Karpas-422 (cell line): ENCODE results near the gene BICRA. TPM values are rescaled to one million over a fixed set of nuclear protein-coding genes. Genes with fewer than 3 reads are reported as not detected.

Experiments
- DNase-seq: peaks from one replicate; pipeline ENCODE4 v3.0.0-alpha.2; 2015
- H2AFZ ChIP-seq: fragments of 200-600 bp; sonication (generic); 2 replicates; pipeline ENCODE4 v1.6.1; 2014; ENCODE audit warnings: antibody characterized with exemption, low read length, mixed read lengths
- H3K27ac ChIP-seq: fragments of 200-600 bp; sonication (generic); 2 replicates; pipeline ENCODE4 v1.5.1; 2014; ENCODE audit warnings: mild to moderate bottlenecking, low read length, moderate library complexity
- H3K27me3 ChIP-seq: fragments of 200-600 bp; sonication (generic); 2 replicates; pipeline ENCODE4 v1.6.1; 2014; ENCODE audit warnings: low read length, mixed read lengths
- H3K36me3 ChIP-seq: fragments of 200-600 bp; sonication (generic); 2 replicates; pipeline ENCODE4 v1.6.1; 2014; ENCODE audit warnings: low read length, mixed read lengths; ENCODE audit not compliant: insufficient read depth
- H3K4me1 ChIP-seq: fragments of 200-600 bp; sonication (generic); 2 replicates; pipeline ENCODE4 v1.6.1; 2014; ENCODE audit warnings: mild to moderate bottlenecking, low read length, mixed read lengths
- H3K4me2 ChIP-seq: fragments of 200-600 bp; sonication (generic); 2 replicates; pipeline ENCODE4 v1.6.1; 2014; ENCODE audit warnings: low read length, low read depth, mild to moderate bottlenecking; ENCODE audit not compliant: poor library complexity, severe bottlenecking
- H3K4me3 ChIP-seq: fragments of 200-600 bp; sonication (generic); 2 replicates; pipeline ENCODE4 v1.5.1; 2014; ENCODE audit warnings: mild to moderate bottlenecking, antibody characterized with exemption, low read length, mixed read lengths
- H3K79me2 ChIP-seq: fragments of 200-600 bp; sonication (generic); 2 replicates; pipeline ENCODE4 v1.6.1; 2014; ENCODE audit warnings: mild to moderate bottlenecking, low read length, mixed read lengths
- H3K9ac ChIP-seq: fragments of 200-600 bp; sonication (generic); 2 replicates; pipeline ENCODE4 v1.6.0; 2014; ENCODE audit warnings: low read length
- H3K9me2 ChIP-seq: fragments of 200-600 bp; sonication (generic), shearing (Covaris generic); replicated peaks from 2 replicates; pipeline ENCODE4 v1.6.0; 2014; ENCODE audit warnings: mild to moderate bottlenecking, low read length, moderate library complexity; ENCODE audit not compliant: insufficient read depth
- H3K9me3 ChIP-seq: fragments of 300-700, 200-600 bp; sonication (generic); 2 replicates; pipeline ENCODE4 v1.6.1; 2014; ENCODE audit warnings: low read length, mixed read lengths
- H4K20me1 ChIP-seq: fragments of 200-600 bp; sonication (generic); 2 replicates; pipeline ENCODE4 v1.6.1; 2014; ENCODE audit warnings: mild to moderate bottlenecking, antibody characterized with exemption, low read length, low read depth; ENCODE audit not compliant: insufficient read depth
- total RNA-seq: library from RNA; depleted of rRNA; stranded (reverse); fragments of >200 nt; shearing (Covaris generic); gene quantifications from 2 replicates; pipeline ENCODE4 v1.2.3, GENCODE V29; 2014; ENCODE audit warnings: low replicate concordance

BICRA gene
- total RNA-seq, 1 experiment from 2014 or later = 1.8 TPM

DNA sequence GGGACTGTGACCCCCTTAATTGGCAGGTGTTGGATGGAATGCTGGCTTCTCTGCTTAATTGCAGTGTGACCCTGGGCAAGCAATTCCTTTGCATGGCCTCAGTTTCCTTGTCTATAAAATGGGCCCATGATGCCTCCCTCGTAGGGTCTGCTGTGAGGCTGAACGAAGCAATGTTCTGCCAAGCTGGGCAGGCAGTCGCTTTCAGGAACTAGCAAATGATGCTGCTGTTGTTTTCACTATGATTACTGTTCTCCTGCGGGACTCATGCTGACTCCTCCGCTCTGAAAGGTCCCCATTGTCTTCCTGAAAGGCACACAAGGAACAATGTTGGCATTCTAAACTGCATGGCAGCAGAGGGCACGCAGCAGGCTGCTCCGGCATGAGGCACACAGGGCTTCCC, 6.8 kb downstream of the BICRA start:
- peaks cover 2% of the 10 kb centered on the region; the same call in 1 of the 2 replicates for H3K4me1 ChIP-seq
- no peak overlapping the region for H3K4me2 ChIP-seq
- H2AFZ ChIP-seq = no peak overlapping the region
- no peaks in the 10 kb centered on the region for H3K9me3 ChIP-seq
- H3K9ac ChIP-seq = no peak overlapping the region
- no peak overlapping the region for H3K4me3 ChIP-seq
- H3K36me3 ChIP-seq = no peaks in the 10 kb centered on the region
- no peak overlapping the region for H3K27ac ChIP-seq
- H3K9me2 ChIP-seq = no peaks in the 10 kb centered on the region
- peaks cover 36% of the 10 kb centered on the region; the same call in 1 of the 2 replicates for H4K20me1 ChIP-seq
- no peaks in the 10 kb centered on the region for H3K27me3 ChIP-seq
- peaks cover 93% of the 10 kb centered on the region for H3K79me2 ChIP-seq
- DNase-seq = no peak

DNA sequence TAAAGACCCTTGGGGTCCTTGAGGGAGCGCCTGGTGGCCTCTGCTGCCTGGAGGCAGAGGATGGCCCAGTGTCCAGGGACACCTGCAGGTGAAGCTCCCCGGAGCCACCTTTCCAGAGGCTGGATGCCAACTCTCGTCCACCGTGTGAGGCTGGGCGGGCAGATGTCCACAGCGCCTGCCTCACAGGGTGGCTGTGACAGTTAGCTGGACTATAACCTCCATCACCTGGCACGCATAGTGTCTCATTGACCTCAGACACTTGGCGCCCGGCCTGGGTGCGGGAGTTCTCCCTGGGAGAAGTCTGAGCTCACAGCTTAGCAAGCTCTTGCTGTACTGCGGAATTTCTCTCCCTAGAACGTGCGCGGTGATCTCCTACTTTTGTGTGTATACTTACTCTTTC, 9.8 kb downstream of the BICRA start:
- H3K9me2 ChIP-seq = no peaks in the 10 kb centered on the region
- no peak overlapping the region for H3K27ac ChIP-seq
- no peak overlapping the region for H3K4me3 ChIP-seq
- H3K4me1 ChIP-seq = no peaks in the 10 kb centered on the region
- H4K20me1 ChIP-seq = peaks cover 22% of the 10 kb centered on the region; the same call in 1 of the 2 replicates
- no peaks in the 10 kb centered on the region for H3K36me3 ChIP-seq
- H2AFZ ChIP-seq = no peak overlapping the region
- no peak overlapping the region for H3K9ac ChIP-seq
- no peak overlapping the region for H3K4me2 ChIP-seq
- H3K79me2 ChIP-seq = peaks cover 82% of the 10 kb centered on the region
- H3K9me3 ChIP-seq = no peaks in the 10 kb centered on the region
- no peaks in the 10 kb centered on the region for H3K27me3 ChIP-seq
- no peak for DNase-seq

DNA sequence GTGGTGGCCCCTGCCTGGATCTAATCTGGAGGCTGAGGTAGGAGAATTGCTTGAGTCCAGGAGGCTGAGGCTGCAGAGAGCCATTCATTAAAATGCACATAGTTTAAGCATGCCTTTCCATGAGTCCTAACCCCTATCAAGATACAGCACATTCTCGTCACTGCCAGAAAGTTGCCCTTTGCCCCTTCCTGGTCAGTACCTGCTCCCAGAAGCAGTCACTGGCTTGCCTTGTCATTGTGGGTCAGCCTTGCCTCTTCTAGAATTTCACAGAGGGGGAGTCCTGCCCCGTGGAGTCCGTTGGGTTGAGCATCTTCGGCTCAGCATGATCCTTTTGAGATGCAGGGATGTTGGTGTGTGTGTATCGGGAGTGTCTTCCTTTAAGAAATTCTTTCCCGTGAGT, 10.8 kb downstream of the BICRA start:
- H3K9me3 ChIP-seq = no peaks in the 10 kb centered on the region
- no peak overlapping the region for H3K27ac ChIP-seq
- H4K20me1 ChIP-seq = peaks cover 19% of the 10 kb centered on the region; the same call in 1 of the 2 replicates
- no peak overlapping the region for H3K4me2 ChIP-seq
- H3K9me2 ChIP-seq = no peaks in the 10 kb centered on the region
- no peak overlapping the region for H2AFZ ChIP-seq
- no peaks in the 10 kb centered on the region for H3K36me3 ChIP-seq
- no peaks in the 10 kb centered on the region for H3K4me1 ChIP-seq
- no peak for DNase-seq
- H3K4me3 ChIP-seq = no peak overlapping the region
- no peaks in the 10 kb centered on the region for H3K27me3 ChIP-seq
- H3K9ac ChIP-seq = no peak overlapping the region
- H3K79me2 ChIP-seq = peaks cover 82% of the 10 kb centered on the region

DNA sequence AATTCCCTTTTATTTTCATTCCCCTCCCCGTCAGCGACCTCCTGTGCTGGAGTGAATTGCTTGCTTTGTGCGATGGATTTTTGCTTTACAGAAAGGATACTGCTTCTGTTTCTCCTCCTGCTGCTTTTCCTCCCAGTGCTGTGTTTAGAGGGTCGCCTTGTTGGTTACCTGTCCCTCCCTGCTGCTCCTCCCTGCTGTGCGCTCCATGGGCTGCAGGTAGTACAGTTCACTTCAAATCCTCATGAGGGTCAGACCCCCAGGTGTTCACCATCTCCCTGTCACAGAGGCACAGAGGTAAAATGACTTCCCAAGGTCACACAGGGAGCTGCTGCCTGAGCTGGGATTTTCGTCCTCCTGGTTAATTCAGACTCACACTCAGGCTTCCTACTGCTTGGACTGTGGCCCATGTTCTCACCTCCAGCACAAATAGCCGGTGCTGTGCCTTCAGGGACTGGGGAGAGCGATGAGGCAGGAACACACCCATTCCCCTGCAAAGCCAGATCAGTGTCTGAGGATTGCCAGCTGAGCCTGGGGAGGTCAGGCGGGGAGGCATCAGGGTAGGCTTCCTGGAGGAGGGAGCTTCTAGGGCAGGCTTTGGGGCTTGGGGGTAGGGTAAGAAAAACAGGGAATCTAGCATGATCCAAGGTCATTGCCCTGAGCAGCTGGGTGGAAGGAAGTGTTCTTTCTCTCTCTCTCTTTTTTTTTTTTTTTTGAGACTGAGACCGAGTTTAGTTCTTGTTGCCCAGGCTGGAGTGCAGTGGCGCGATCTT, 14.4 kb downstream of the BICRA start:
- Histone ChIP-seq H3K36me3 (no peaks in the 10 kb centered on the region), H3K4me3 (no peak overlapping the region), H3K9me2 (no peaks in the 10 kb centered on the region), H3K27ac (no peak overlapping the region), H2AFZ (no peak overlapping the region), H3K79me2 (peaks cover 79% of the 10 kb centered on the region), H3K4me2 (no peak overlapping the region), H3K4me1 (peaks cover 5% of the 10 kb centered on the region; the same call in 1 of the 2 replicates), H3K9ac (no peak overlapping the region), H3K9me3 (no peaks in the 10 kb centered on the region), H3K27me3 (no peaks in the 10 kb centered on the region), H4K20me1 (0 out of 2 replicates have a peak, but pooled peaks cover 6% of the 10 kb centered on the region)
- DNase-seq = no peak

DNA sequence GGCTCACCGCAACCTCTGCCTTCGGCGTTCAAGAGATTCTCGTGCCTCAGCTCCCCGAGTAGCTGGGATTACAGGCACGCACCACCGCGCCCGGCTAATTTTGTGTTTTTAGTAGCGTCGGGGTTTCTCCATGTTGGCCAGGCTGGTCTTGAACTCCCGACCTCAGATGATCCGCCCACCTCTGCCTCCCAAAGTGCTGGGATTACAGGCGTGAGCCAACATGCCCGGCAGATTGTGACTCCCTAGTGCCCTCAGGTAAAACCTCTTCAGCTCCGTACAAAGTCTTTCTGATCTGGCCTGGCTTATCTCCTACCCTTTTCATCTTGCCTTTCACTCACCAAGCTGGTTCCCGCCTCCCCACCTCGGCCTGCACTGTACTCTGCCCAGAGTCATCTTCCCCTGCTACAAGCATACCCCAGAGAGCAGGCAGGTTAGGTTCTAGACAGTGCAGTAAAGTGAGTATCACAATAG, 15.0 kb downstream of the BICRA start:
- Histone ChIP-seq H3K4me2 (no peak overlapping the region), H3K79me2 (peaks cover 79% of the 10 kb centered on the region), H3K4me3 (no peak overlapping the region), H3K9me2 (no peaks in the 10 kb centered on the region), H4K20me1 (0 out of 2 replicates have a peak, but pooled peaks cover 6% of the 10 kb centered on the region), H3K9me3 (no peaks in the 10 kb centered on the region), H3K36me3 (no peaks in the 10 kb centered on the region), H2AFZ (no peak overlapping the region), H3K27ac (no peak overlapping the region), H3K9ac (no peak overlapping the region), H3K4me1 (peaks cover 5% of the 10 kb centered on the region; the same call in 1 of the 2 replicates), H3K27me3 (no peaks in the 10 kb centered on the region)
- DNase-seq = no peak

DNA sequence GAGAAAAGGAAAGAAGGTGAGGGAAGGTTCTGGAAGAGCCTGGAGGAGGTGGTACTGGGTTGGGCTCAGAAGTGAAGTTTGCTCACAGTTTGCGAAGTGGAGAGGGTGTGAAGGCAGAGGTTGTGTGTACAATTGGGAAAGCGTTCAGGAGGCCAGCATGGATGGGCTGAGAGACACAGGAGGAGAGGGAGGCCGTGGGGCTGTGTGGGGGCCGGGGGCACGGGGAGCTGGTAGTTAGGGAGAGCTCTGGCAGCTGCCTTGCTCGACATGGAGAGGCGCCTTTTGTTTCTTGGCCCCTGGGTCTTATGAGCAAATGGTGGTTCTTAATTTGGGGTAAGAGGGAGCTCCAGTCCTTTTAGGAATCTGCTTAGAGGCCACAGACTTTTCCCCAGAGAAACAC, 16.7 kb downstream of the BICRA start:
- Histone ChIP-seq H3K4me3 (no peak overlapping the region), H3K79me2 (peaks cover 81% of the 10 kb centered on the region), H3K9ac (no peak overlapping the region), H3K4me2 (no peak overlapping the region), H3K27ac (no peak overlapping the region), H3K9me2 (no peaks in the 10 kb centered on the region), H2AFZ (no peak overlapping the region), H3K9me3 (no peaks in the 10 kb centered on the region), H3K36me3 (no peaks in the 10 kb centered on the region), H3K4me1 (peaks cover 5% of the 10 kb centered on the region; the same call in 1 of the 2 replicates), H4K20me1 (0 out of 2 replicates have a peak, but pooled peaks cover 6% of the 10 kb centered on the region), H3K27me3 (no peaks in the 10 kb centered on the region)
- no peak for DNase-seq

DNA sequence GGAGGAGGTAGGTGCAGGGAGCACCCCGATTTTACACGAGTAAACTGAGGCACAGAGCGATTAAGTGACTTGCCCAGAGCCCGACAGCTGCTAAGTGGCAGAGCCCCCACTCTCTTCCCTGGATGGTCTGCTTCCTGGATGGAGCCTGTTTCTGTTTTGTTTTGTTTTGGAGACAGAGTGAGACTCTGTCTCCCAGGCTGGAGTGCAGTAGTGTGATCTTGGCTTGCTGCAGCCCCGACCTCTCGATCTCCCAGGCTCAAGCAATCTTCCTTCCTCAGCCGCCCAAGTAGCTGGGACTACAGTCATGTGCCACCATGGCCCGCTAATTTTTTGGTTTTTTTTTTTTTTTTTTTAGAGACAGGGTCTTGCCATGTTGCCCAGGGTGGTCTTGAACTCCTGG, 17.3 kb downstream of the BICRA start:
- Histone ChIP-seq H4K20me1 (0 out of 2 replicates have a peak, but pooled peaks cover 6% of the 10 kb centered on the region), H3K4me1 (peaks cover 5% of the 10 kb centered on the region; the same call in 1 of the 2 replicates), H3K27ac (no peak overlapping the region), H3K4me3 (no peak overlapping the region), H3K4me2 (no peak overlapping the region), H3K27me3 (no peaks in the 10 kb centered on the region), H3K36me3 (no peaks in the 10 kb centered on the region), H3K79me2 (peaks cover 81% of the 10 kb centered on the region), H2AFZ (no peak overlapping the region), H3K9me3 (no peaks in the 10 kb centered on the region), H3K9me2 (no peaks in the 10 kb centered on the region), H3K9ac (no peak overlapping the region)
- no peak for DNase-seq

DNA sequence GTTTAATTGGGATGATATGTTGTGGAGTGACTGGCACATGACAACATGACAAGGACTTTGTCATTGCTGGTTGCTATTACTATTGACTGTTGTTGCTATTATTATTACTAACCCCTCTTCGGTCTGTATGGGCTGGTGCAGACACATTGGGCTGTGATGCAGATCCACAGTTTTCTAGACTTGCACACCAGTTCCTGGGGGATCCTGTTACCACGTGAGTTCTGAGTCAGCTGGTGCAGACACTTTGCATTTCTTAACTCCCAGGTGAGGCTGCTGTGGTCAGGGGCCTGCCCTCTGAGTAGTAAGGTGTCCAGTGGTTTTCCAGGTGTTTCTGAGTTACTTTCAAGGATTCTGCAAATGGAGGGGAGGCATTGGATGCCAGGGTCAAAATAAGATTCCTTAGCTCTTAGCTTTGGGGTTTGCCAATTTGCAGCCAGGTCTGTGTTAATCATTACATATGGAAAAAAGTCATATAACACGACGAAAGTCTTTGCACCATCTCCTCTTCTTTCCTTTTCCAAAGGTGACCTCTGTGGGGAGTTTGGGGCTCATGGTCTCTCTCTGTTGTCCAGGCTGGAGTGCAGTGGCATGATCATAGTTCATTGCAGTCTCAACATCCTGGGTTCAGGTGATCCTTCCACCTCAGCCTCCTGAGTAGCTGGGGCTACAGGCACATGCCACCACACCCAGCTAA, 19.3 kb downstream of the BICRA start:
- peaks cover 90% of the 10 kb centered on the region for H3K79me2 ChIP-seq
- H3K4me3 ChIP-seq = no peak overlapping the region
- no peaks in the 10 kb centered on the region for H3K9me3 ChIP-seq
- no peaks in the 10 kb centered on the region for H3K9me2 ChIP-seq
- H3K9ac ChIP-seq = no peak overlapping the region
- no peaks in the 10 kb centered on the region for H3K36me3 ChIP-seq
- H3K4me2 ChIP-seq = no peak overlapping the region
- no peak for DNase-seq
- peaks cover 9% of the 10 kb centered on the region; the same call in 1 of the 2 replicates for H4K20me1 ChIP-seq
- no peak overlapping the region for H2AFZ ChIP-seq
- H3K27ac ChIP-seq = no peak overlapping the region
- H3K27me3 ChIP-seq = no peaks in the 10 kb centered on the region
- H3K4me1 ChIP-seq = peaks cover 5% of the 10 kb centered on the region; the same call in 1 of the 2 replicates
